Astrocyte (in vitro differentiated cells and primary cell): ENCODE results near the gene ALDH1B1. TPM values are rescaled to one million over a fixed set of nuclear protein-coding genes. Genes with fewer than 3 reads are reported as not detected.
A peak's percentile ranks its signal among the peaks of the same experiment; 100 is the strongest.

ENCODE experiments used
- DNase-seq: peaks from one replicate; pipeline ENCODE4 v3.0.0-alpha.2; 2010; ENCODE audit warnings: low read depth
- FAIRE-seq: peaks from 2 replicates; lab custom pipeline; 2011; peaks lifted over from hg19 to GRCh38; lab: Jason Lieb, UNC
- H2AFZ ChIP-seq: 2 replicates; pipeline ENCODE4 v1.6.0; 2012; ENCODE audit warnings: low read depth, low read length, inconsistent platforms
- H3K27ac ChIP-seq: 2 replicates; pipeline ENCODE4 v1.5.1; 2011; ENCODE audit warnings: low read depth, low read length, inconsistent platforms
- H3K27me3 ChIP-seq: 2 replicates; pipeline ENCODE4 v1.6.0; 2011; ENCODE audit warnings: low read length, inconsistent platforms; ENCODE audit not compliant: insufficient read depth
- H3K36me3 ChIP-seq: 2 replicates; pipeline ENCODE4 v1.5.1; 2011; ENCODE audit warnings: low read length, inconsistent platforms; ENCODE audit not compliant: insufficient read depth
- H3K4me1 ChIP-seq: 2 replicates; pipeline ENCODE4 v1.5.1; 2011; ENCODE audit warnings: low read length, inconsistent platforms; ENCODE audit not compliant: insufficient read depth
- H3K4me2 ChIP-seq: 2 replicates; pipeline ENCODE4 v1.6.0; 2012; ENCODE audit warnings: low read length, inconsistent platforms
- H3K4me3 ChIP-seq: 2 replicates; pipeline ENCODE4 v1.5.1; 2011; ENCODE audit warnings: low read depth, mild to moderate bottlenecking, low read length, inconsistent platforms; ENCODE audit not compliant: insufficient read depth
- H3K79me2 ChIP-seq: 2 replicates; pipeline ENCODE4 v1.6.0; 2012; ENCODE audit warnings: mild to moderate bottlenecking, low read length, inconsistent platforms; ENCODE audit not compliant: insufficient read depth
- H3K9ac ChIP-seq: 2 replicates; pipeline ENCODE4 v1.6.0; 2012; ENCODE audit warnings: mild to moderate bottlenecking, low read length, inconsistent platforms
- H3K9me3 ChIP-seq: 2 replicates; pipeline ENCODE4 v1.5.1; 2012; ENCODE audit warnings: low read depth, mild to moderate bottlenecking, low read length, inconsistent platforms; ENCODE audit not compliant: insufficient read depth
- H4K20me1 ChIP-seq: 2 replicates; pipeline ENCODE4 v1.6.0; 2012; ENCODE audit warnings: low read length, inconsistent platforms; ENCODE audit not compliant: insufficient read depth
- H3K27ac Mint-ChIP-seq: one replicate; pipeline ENCODE4 v1.8.0; 2021; ENCODE audit warnings: mild to moderate bottlenecking, mixed read lengths; ENCODE audit not compliant: unreplicated experiment
- H3K27me3 Mint-ChIP-seq: one replicate; pipeline ENCODE4 v1.8.0; 2021; ENCODE audit warnings: low read depth, mixed read lengths; ENCODE audit not compliant: unreplicated experiment
- H3K36me3 Mint-ChIP-seq: one replicate; pipeline ENCODE4 v1.8.0; 2021; ENCODE audit warnings: low read depth, mixed read lengths; ENCODE audit not compliant: unreplicated experiment
- H3K4me1 Mint-ChIP-seq: one replicate; pipeline ENCODE4 v1.8.0; 2021; ENCODE audit warnings: low read depth, mixed read lengths; ENCODE audit not compliant: unreplicated experiment
- H3K4me3 Mint-ChIP-seq: one replicate; pipeline ENCODE4 v1.8.0; 2021; ENCODE audit warnings: mild to moderate bottlenecking, moderate library complexity, mixed read lengths; ENCODE audit not compliant: unreplicated experiment
- H3K9me3 Mint-ChIP-seq: one replicate; pipeline ENCODE4 v1.8.0; 2021; ENCODE audit warnings: mild to moderate bottlenecking, mixed read lengths; ENCODE audit not compliant: unreplicated experiment
- CTCF ChIP-seq: IDR thresholded peaks from 2 replicates; pipeline ENCODE4 v1.5.1; 2011; ENCODE audit warnings: low read depth, mild to moderate bottlenecking, inconsistent platforms, low read length, moderate library complexity; ENCODE audit not compliant: insufficient read depth
- EZH2 ChIP-seq: IDR thresholded peaks from 2 replicates; pipeline ENCODE4 v1.6.1; 2012; ENCODE audit warnings: mild to moderate bottlenecking, low read length, inconsistent platforms; ENCODE audit not compliant: insufficient read depth
- total RNA-seq: library from RNA; stranded (reverse); gene quantifications from 2 replicates; pipeline ENCODE4 v1.2.1, GENCODE V29; 2021

The ALDH1B1 gene
- total RNA-seq, 1 donor from 2014 or later, result 124 TPM

- Mint-ChIP-seq H3K9me3 (no peaks in the 10 kb centered on the region), H3K4me3 (no peak overlapping the region), H3K27me3 (peaks cover 4% of the 10 kb centered on the region), H3K4me1 (peaks cover 27% of the 10 kb centered on the region), H3K36me3 (no peaks in the 10 kb centered on the region), H3K27ac (no peak overlapping the region)
- Histone ChIP-seq H3K27me3 (no peaks in the 10 kb centered on the region), H3K9ac (no peak overlapping the region), H3K4me3 (no peak overlapping the region), H3K79me2 (no peaks in the 10 kb centered on the region), H3K27ac (no peak overlapping the region), H4K20me1 (no peaks in the 10 kb centered on the region), H3K36me3 (no peaks in the 10 kb centered on the region), H3K4me2 (no peak overlapping the region), H3K9me3 (no peaks in the 10 kb centered on the region), H3K4me1 (peaks cover 11% of the 10 kb centered on the region), H2AFZ (no peak overlapping the region)
- TF ChIP-seq EZH2, result no peak
- DNase-seq, result no peak
- no peak for FAIRE-seq
Observed at GRCh38 chr9:38440516-38440915, 48.0 kb downstream of the ALDH1B1 start.

- Histone ChIP-seq H3K9me3 (no peaks in the 10 kb centered on the region), H3K79me2 (no peaks in the 10 kb centered on the region), H2AFZ (no peak overlapping the region), H3K9ac (no peak overlapping the region), H3K27me3 (no peaks in the 10 kb centered on the region), H3K36me3 (no peaks in the 10 kb centered on the region), H3K4me2 (no peak overlapping the region), H3K4me1 (peaks cover 11% of the 10 kb centered on the region), H4K20me1 (no peaks in the 10 kb centered on the region), H3K4me3 (no peak overlapping the region), H3K27ac (no peak overlapping the region)
- DNase-seq (no peak), FAIRE-seq (no peak)
- Mint-ChIP-seq H3K36me3 (no peaks in the 10 kb centered on the region), H3K9me3 (no peaks in the 10 kb centered on the region), H3K4me3 (no peak overlapping the region), H3K4me1 (peaks cover 24% of the 10 kb centered on the region), H3K27me3 (peaks cover 4% of the 10 kb centered on the region), H3K27ac (peak overlapping the region; percentile 31)
- TF ChIP-seq EZH2 (no peak), CTCF (no peak)
Observed at GRCh38 chr9:38441347-38442085, 49.0 kb downstream of the ALDH1B1 start.

GRCh38 chr9:38442473-38443096 lies 50.1 kb downstream of the ALDH1B1 start:
- DNase-seq, result no peak
- Histone ChIP-seq H3K36me3 (no peaks in the 10 kb centered on the region), H3K9ac (no peak overlapping the region), H2AFZ (no peak overlapping the region), H3K9me3 (no peaks in the 10 kb centered on the region), H3K27ac (no peak overlapping the region), H3K27me3 (peaks cover 3% of the 10 kb centered on the region), H3K4me1 (peaks cover 3% of the 10 kb centered on the region), H3K4me2 (no peak overlapping the region), H4K20me1 (no peaks in the 10 kb centered on the region), H3K79me2 (no peaks in the 10 kb centered on the region), H3K4me3 (no peak overlapping the region)
- H3K27ac Mint-ChIP-seq, result no peak overlapping the region
- no peak overlapping the region for H3K4me3 Mint-ChIP-seq
- no peak for FAIRE-seq
- no peak for TF ChIP-seq CTCF
- no peak for TF ChIP-seq EZH2
- H3K9me3 Mint-ChIP-seq, result no peaks in the 10 kb centered on the region
- no peaks in the 10 kb centered on the region for H3K36me3 Mint-ChIP-seq
- H3K27me3 Mint-ChIP-seq, result peaks cover 7% of the 10 kb centered on the region
- peaks cover 15% of the 10 kb centered on the region for H3K4me1 Mint-ChIP-seq
